ENCODE measurements around the gene ZNF431.

Gene ZNF431

DNA sequence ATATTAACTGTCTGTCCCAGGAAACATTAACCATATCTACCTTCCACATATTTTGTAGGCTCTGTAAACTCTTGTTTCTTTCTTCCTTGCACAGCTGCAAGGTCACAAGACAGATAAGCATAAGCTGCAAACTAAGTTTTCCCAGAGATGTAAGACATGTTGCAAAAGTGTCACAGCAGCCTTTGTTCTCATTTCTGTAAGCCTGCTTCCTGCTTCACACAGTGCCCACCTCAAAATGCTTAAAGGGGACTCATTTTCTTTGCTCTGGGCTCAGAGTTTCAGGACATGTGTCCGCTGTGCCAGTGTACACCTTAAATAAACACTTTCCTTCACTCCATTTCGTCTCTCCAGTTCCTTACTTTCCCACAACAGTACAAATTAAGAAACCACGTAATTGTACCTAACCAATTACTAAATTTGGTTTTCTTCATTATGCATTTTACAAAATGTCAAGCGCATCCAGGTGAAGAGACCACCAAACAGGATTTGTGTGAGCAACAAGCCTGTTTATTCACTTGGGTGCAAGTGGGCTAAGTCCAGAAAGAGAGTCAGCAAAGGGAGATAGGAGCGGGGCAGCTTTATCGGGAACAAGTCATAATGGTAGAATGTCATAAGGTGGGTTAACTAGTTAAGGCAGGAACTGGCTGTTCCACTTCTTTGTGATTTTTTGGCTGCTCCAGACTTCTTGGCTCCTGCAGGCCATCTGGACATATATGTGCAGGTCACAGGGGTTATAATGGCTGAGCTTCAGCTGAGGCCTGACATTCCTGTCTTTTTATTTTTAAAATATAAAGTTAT lies 12.7 kb upstream of the ZNF431 start:
- Histone ChIP-seq H3K4me2 (ENCODE audit: low read length) (peak overlapping the region; percentile 28), H3K79me1 (ENCODE audit: low read length) (peaks cover 26% of the 10 kb centered on the region), H3K9ac (ENCODE audit: low read length) (no peak overlapping the region), H2BK12ac (ENCODE audit: low read length) (peak overlapping the region; percentile 55), H2AK5ac (ENCODE audit: low read length) (peak overlapping the region; percentile 64), H3K4me1 (ENCODE audit: control insufficient read depth in 1 of 2, insufficient read depth in 2 of 2, low read length in 2 of 2) (peaks cover 4 to 12% of the 10 kb centered on the region in 2 experiments), H3K36me3 (ENCODE audit: control insufficient read depth in 1 of 2, insufficient read depth in 2 of 2, low read length in 2 of 2) (peaks cover 0 to 2% of the 10 kb centered on the region in 2 experiments), H3K27ac (ENCODE audit: low read depth, low read length) (peak overlapping the region; percentile 98), H3K9me3 (ENCODE audit: insufficient read depth, low read depth, low read length) (peaks cover 2% of the 10 kb centered on the region), H3K4me3 (ENCODE audit: low read depth, low read length) (no peak overlapping the region), H2AFZ (ENCODE audit: insufficient read depth, low read length, poor library complexity) (no peak overlapping the region), H2BK120ac (ENCODE audit: insufficient read depth, low read length, poor library complexity) (peak overlapping the region; percentile 89), H3K18ac (ENCODE audit: low read length) (no peak overlapping the region), H3K27me3 (ENCODE audit: insufficient read depth, low read length) (no peaks in the 10 kb centered on the region), H4K91ac (ENCODE audit: low read depth, low read length) (peak overlapping the region; percentile 82), H3K79me2 (ENCODE audit: control insufficient read depth, insufficient read depth, low read length, poor library complexity) (no peaks in the 10 kb centered on the region), H3K23ac (ENCODE audit: low read length) (no peak overlapping the region), H3K4ac (ENCODE audit: low read depth, low read length) (peak overlapping the region; percentile 47), H4K8ac (ENCODE audit: low read depth, low read length) (peak overlapping the region; percentile 50), H3K14ac (ENCODE audit: low read length) (peak overlapping the region; percentile 64), H4K12ac (ENCODE audit: low read depth, low read length) (no peak overlapping the region), H2BK5ac (ENCODE audit: low read depth, low read length, poor library complexity) (peak overlapping the region; percentile 89)
- 100% methylated on average over 1 of the region's 6 CpGs for WGBS (ENCODE audit: extremely low coverage, insufficient coverage, insufficient read length)
- peak in 1 of 2 donors; percentile 12 for DNase-seq

DNA sequence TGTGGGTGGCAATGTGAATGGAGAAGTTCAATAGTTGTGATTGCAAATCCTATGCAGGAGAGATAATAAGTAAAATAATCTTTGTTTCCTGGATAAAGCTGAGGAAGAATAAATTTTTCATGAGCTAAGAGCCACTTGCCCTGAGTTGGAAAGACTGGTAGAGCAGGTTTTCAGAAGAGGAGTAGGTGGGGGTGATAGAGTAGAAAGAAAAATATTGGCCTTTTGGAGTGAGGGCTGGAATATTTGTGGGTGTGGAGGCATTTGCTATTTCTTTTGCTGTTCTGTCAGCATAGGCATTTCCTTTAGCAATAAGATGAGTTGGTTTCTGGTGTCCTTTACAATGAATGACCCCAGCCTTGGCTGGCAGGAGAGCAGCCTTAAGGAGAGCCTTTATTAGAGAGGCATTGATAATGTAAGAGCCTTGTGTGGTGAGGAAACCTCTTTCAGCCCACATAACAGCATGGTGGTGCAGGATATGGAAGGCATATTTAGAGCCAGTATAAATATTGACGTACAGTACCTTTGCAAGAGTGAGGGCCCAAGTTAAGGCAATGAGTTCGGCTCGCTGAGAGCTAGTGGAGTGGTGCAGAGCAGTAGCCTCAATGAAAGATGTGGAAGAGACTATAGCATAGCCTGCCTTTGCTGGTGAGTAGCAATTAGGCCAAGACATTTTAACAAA lies 11.6 kb upstream of the ZNF431 start:
- H2BK5ac ChIP-seq (ENCODE audit: low read depth, low read length, poor library complexity): peak overlapping the region; percentile 81
- peaks cover 0 to 2% of the 10 kb centered on the region in 2 experiments for H3K36me3 ChIP-seq (ENCODE audit: control insufficient read depth in 1 of 2, insufficient read depth in 2 of 2, low read length in 2 of 2)
- no peak overlapping the region for H3K9ac ChIP-seq (ENCODE audit: low read length)
- no peak overlapping the region for H2AK5ac ChIP-seq (ENCODE audit: low read length)
- H3K27me3 ChIP-seq (ENCODE audit: insufficient read depth, low read length): no peaks in the 10 kb centered on the region
- peaks cover 2% of the 10 kb centered on the region for H3K9me3 ChIP-seq (ENCODE audit: insufficient read depth, low read depth, low read length)
- no peak overlapping the region for H3K23ac ChIP-seq (ENCODE audit: low read length)
- H3K4me1 ChIP-seq (ENCODE audit: control insufficient read depth in 1 of 2, insufficient read depth in 2 of 2, low read length in 2 of 2): peaks cover 4 to 12% of the 10 kb centered on the region in 2 experiments
- no peak overlapping the region for H2AFZ ChIP-seq (ENCODE audit: insufficient read depth, low read length, poor library complexity)
- no peak overlapping the region for H4K12ac ChIP-seq (ENCODE audit: low read depth, low read length)
- peak overlapping the region; percentile 62 for H3K14ac ChIP-seq (ENCODE audit: low read length)
- DNase-seq: peak; percentile 18 to 54
- peaks cover 26% of the 10 kb centered on the region for H3K79me1 ChIP-seq (ENCODE audit: low read length)
- H3K4me3 ChIP-seq (ENCODE audit: low read depth, low read length): no peak overlapping the region
- H3K79me2 ChIP-seq (ENCODE audit: control insufficient read depth, insufficient read depth, low read length, poor library complexity): no peaks in the 10 kb centered on the region
- no peak overlapping the region for H3K18ac ChIP-seq (ENCODE audit: low read length)
- peak overlapping the region; percentile 96 for H3K27ac ChIP-seq (ENCODE audit: low read depth, low read length)
- peak overlapping the region; percentile 2 for H3K4me2 ChIP-seq (ENCODE audit: low read length)
- H2BK12ac ChIP-seq (ENCODE audit: low read length): peak overlapping the region; percentile 82
- no peak overlapping the region for H3K4ac ChIP-seq (ENCODE audit: low read depth, low read length)
- peak overlapping the region; percentile 66 for H4K91ac ChIP-seq (ENCODE audit: low read depth, low read length)
- peak overlapping the region; percentile 35 for H4K8ac ChIP-seq (ENCODE audit: low read depth, low read length)
- peak overlapping the region; percentile 68 for H2BK120ac ChIP-seq (ENCODE audit: insufficient read depth, low read length, poor library complexity)
- WGBS (ENCODE audit: extremely low coverage, insufficient coverage, insufficient read length): no CpG with 5 or more reads among the region's 3 CpGs

GRCh38 chr19:21133633-21134032 lies 8.2 kb upstream of the ZNF431 start:
- no peak overlapping the region for H3K4me3 ChIP-seq (ENCODE audit: low read depth, low read length)
- H3K36me3 ChIP-seq (ENCODE audit: control insufficient read depth in 1 of 2, insufficient read depth in 2 of 2, low read length in 2 of 2): peaks cover 0 to 2% of the 10 kb centered on the region in 2 experiments
- WGBS (ENCODE audit: extremely low coverage, insufficient coverage, insufficient read length): no CpG with 5 or more reads among the region's 1 CpG
- H4K12ac ChIP-seq (ENCODE audit: low read depth, low read length): no peak overlapping the region
- H2BK120ac ChIP-seq (ENCODE audit: insufficient read depth, low read length, poor library complexity): peak overlapping the region; percentile 39
- peak overlapping the region; percentile 51 for H2BK12ac ChIP-seq (ENCODE audit: low read length)
- H3K23ac ChIP-seq (ENCODE audit: low read length): no peak overlapping the region
- H3K4me1 ChIP-seq (ENCODE audit: control insufficient read depth in 1 of 2, insufficient read depth in 2 of 2, low read length in 2 of 2): peaks cover 2 to 9% of the 10 kb centered on the region in 2 experiments
- no peak overlapping the region for H3K9ac ChIP-seq (ENCODE audit: low read length)
- H2BK5ac ChIP-seq (ENCODE audit: low read depth, low read length, poor library complexity): no peak overlapping the region
- H3K79me2 ChIP-seq (ENCODE audit: control insufficient read depth, insufficient read depth, low read length, poor library complexity): no peaks in the 10 kb centered on the region
- peaks cover 2% of the 10 kb centered on the region for H3K9me3 ChIP-seq (ENCODE audit: insufficient read depth, low read depth, low read length)
- no peak overlapping the region for H3K14ac ChIP-seq (ENCODE audit: low read length)
- no peak overlapping the region for H2AFZ ChIP-seq (ENCODE audit: insufficient read depth, low read length, poor library complexity)
- peak overlapping the region; percentile 55 for H4K91ac ChIP-seq (ENCODE audit: low read depth, low read length)
- H3K27ac ChIP-seq (ENCODE audit: low read depth, low read length): no peak overlapping the region
- no peak for DNase-seq
- H3K4me2 ChIP-seq (ENCODE audit: low read length): no peak overlapping the region
- H3K27me3 ChIP-seq (ENCODE audit: insufficient read depth, low read length): no peaks in the 10 kb centered on the region
- no peak overlapping the region for H3K4ac ChIP-seq (ENCODE audit: low read depth, low read length)
- H3K79me1 ChIP-seq (ENCODE audit: low read length): peaks cover 21% of the 10 kb centered on the region
- peak overlapping the region; percentile 39 for H3K18ac ChIP-seq (ENCODE audit: low read length)
- no peak overlapping the region for H2AK5ac ChIP-seq (ENCODE audit: low read length)
- H4K8ac ChIP-seq (ENCODE audit: low read depth, low read length): no peak overlapping the region

DNA sequence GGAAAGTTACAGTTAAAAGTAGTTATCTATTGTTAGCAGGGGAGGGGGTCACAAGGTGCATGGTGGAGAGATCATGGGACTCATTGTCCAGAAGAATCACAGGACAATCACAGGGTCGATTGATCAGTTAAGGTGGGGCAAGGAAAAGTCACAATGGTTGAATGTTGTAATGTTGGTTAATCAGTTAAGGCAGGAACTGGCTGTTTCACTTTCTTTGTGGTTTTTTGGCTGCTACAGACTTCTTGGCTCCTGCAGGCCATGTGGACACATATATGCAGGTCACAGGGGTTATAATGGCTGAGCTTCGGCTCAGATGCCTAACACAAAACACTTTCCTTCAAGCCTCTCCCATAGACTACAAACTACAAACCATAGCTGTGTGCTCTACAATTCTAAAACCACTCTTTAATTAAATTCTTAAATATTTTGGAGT lies 6.9 kb upstream of the ZNF431 start:
- H3K18ac ChIP-seq (ENCODE audit: low read length): no peak overlapping the region
- H4K8ac ChIP-seq (ENCODE audit: low read depth, low read length): no peak overlapping the region
- no peak overlapping the region for H3K4me3 ChIP-seq (ENCODE audit: low read depth, low read length)
- no peaks in the 10 kb centered on the region for H3K27me3 ChIP-seq (ENCODE audit: insufficient read depth, low read length)
- no peak overlapping the region for H2BK5ac ChIP-seq (ENCODE audit: low read depth, low read length, poor library complexity)
- no peak overlapping the region for H3K27ac ChIP-seq (ENCODE audit: low read depth, low read length)
- H3K23ac ChIP-seq (ENCODE audit: low read length): no peak overlapping the region
- no peak overlapping the region for H2BK12ac ChIP-seq (ENCODE audit: low read length)
- H2BK120ac ChIP-seq (ENCODE audit: insufficient read depth, low read length, poor library complexity): no peak overlapping the region
- H4K12ac ChIP-seq (ENCODE audit: low read depth, low read length): no peak overlapping the region
- peaks cover 0 to 2% of the 10 kb centered on the region in 2 experiments for H3K36me3 ChIP-seq (ENCODE audit: control insufficient read depth in 1 of 2, insufficient read depth in 2 of 2, low read length in 2 of 2)
- H2AFZ ChIP-seq (ENCODE audit: insufficient read depth, low read length, poor library complexity): no peak overlapping the region
- no peak overlapping the region for H3K14ac ChIP-seq (ENCODE audit: low read length)
- no peaks in the 10 kb centered on the region for H3K79me2 ChIP-seq (ENCODE audit: control insufficient read depth, insufficient read depth, low read length, poor library complexity)
- no peak overlapping the region for H2AK5ac ChIP-seq (ENCODE audit: low read length)
- peaks cover 2 to 6% of the 10 kb centered on the region in 2 experiments for H3K4me1 ChIP-seq (ENCODE audit: control insufficient read depth in 1 of 2, insufficient read depth in 2 of 2, low read length in 2 of 2)
- H3K4ac ChIP-seq (ENCODE audit: low read depth, low read length): no peak overlapping the region
- no peak overlapping the region for H3K9ac ChIP-seq (ENCODE audit: low read length)
- no peak overlapping the region for H3K4me2 ChIP-seq (ENCODE audit: low read length)
- WGBS (ENCODE audit: extremely low coverage, insufficient coverage, insufficient read length): no CpG with 5 or more reads among the region's 2 CpGs
- H4K91ac ChIP-seq (ENCODE audit: low read depth, low read length): peak overlapping the region; percentile 35
- H3K79me1 ChIP-seq (ENCODE audit: low read length): peaks cover 15% of the 10 kb centered on the region
- peaks cover 2% of the 10 kb centered on the region for H3K9me3 ChIP-seq (ENCODE audit: insufficient read depth, low read depth, low read length)
- DNase-seq: no peak
